Activated T-helper 9 cell treated with anti-CD3 and anti-CD28 coated beads, Interleukin-2, amount 50 U/mL, for 16 hours (primary cell): Measurements from ENCODE around the gene OSBPL3.
"Not testable (repeated sequence)": the region's sequence is repeated elsewhere in the genome, so short reads cannot be mapped to it uniquely, and the experiment has no call there.

Source experiments
- DNase-seq: peaks from one replicate; pipeline ENCODE4 v3.0.0-alpha.2; 2020; ENCODE audit warnings: low read depth

OSBPL3 gene

DNA sequence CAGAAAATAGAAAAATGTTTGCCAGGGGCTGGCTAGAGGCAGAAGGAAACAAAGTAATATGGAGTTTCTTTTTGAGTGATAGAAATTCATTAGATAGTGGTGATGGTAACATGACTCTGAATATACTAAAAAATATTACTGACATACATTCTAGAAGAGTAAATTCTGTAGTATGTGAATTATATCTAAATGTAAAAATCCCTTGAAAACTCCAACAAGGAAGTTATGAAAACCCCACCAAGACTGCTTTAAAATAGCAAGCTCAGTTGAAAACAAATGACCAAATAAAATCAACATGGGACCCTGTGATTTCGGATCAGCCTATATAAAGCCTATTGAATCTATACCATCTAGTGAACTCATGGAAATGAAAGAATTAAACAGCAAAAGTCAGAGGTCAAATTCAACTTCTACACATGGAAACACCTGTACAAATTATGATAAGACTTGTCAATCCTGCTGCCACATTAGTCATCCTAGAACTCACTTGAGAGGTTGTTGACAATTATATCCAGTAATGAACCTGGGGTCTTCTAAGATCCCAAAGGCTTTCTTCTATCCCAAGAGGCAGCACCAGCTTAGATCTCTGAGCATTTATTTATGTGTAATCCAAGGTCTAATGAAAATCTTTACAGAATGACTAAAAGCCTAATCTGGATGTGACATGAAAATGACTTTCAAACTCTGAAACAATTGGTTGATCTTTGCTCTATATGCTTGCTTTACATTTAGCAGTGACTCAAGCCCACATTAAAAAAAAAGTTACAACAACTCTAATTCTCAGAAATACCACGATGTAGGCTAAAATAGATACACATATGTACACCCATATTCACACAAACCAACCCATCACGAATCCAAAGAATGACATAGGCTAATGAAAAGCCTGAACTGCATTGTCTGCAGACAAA is 59.3 kb downstream of the OSBPL3 start:
- no peak for DNase-seq

DNA sequence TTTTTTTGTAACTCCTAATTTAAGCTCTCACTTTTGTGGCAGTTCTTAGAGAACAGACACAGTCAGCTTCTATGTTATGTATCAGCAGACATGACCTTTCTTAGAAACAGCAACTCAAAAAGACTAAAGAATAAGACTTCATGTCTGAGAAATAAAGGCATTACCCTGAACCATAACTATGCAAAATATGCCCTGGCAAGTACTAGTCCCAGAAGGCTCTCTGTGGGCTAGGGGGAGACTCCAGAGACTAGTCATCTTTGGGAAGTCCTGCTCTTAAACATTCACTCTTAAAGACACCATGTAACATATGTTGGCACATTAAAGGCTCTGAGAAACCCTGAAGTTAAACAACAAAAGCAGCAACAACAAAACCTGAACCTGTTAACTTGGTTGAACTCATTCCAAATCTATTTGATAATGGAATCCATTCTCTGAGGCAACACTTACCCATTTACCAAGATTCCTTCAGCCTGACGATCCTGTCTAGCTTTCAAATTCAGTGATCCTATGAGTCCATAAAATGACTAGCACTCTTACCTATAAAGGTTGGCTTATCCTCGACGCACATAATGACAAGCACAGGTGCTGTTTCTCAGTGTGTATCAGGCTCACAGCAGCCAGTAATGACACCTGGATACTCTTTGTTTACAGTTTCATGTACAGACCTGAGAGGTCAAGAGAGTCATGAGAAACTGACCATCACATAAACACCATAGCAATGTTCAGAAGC is 62.3 kb downstream of the OSBPL3 start:
- no peak for DNase-seq

DNA sequence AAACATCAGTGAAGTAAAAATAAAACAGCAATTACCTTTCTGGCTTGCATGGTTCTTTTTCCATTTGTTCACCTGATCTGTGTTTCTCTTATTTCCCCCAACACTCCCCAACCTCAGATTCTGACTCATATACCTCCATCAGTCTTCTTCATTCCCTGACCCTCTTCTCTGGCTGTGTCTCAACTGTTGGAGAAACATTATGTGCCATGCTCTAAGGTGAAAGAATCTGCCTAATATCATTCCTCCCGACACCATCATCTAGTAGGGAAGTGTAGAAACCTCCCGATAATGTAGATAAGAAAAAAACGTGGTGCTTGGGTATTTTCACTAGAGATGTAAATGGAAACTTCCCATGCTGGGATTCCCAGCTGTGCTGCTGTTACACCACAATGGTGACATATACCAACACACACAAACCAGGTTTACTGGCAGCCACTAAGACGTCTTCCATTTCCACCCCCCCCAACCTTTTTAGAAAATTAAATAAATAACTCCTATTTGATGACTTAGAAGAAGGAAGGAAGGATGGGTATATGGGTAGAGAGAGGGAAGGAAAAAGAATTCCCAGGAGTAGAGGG is 63.4 kb downstream of the OSBPL3 start:
- DNase-seq = no peak

DNA sequence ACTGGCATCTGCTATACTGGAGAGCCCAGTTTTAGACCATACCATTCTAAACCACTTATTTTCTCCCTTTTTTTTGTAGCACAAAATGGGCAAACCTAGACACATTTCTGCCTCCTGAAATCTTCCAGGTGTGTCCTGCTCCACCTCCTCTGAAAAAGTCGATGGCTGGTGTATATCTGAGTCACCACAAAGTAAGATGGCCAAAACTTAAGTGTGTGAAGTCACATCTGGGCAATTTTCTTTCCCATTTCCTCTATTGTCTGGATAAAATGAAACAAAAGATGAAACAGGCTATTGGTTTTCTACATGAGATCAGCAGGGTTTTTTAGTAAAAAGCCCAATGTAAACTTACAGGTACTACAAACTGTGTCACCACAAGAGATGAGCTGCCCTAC is 65.5 kb downstream of the OSBPL3 start:
- DNase-seq = no peak

DNA sequence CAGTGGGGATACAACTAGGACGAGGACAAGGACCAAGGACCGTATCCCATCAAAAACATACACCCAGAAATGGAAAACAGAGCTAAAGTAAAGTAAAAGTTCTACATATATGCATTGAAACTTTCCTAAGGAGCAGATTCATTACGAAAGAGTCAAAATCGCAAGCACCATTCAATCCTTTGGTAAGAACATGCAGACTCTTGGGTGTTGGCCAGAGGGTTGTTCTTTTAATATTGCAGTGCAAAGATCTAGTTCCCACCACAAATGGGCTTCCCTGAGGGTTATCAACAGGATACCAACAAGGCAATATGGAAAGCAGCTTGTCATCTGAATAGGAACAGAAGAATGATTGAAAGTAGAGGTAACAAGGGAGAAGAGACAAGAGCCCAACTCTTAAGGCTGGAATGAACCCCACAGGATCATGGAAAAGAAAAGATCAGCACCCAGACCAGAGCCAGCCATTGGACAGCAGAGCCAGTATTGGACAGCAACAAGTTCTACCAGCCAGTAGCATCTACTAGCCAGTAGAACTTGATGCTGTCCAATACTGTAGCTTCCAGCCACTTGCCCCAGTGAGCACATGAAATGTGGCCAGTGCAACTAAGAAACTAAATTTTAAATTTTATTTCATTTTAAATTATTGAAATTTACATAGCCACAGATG is 66.0 kb downstream of the OSBPL3 start:
- DNase-seq = no peak

DNA sequence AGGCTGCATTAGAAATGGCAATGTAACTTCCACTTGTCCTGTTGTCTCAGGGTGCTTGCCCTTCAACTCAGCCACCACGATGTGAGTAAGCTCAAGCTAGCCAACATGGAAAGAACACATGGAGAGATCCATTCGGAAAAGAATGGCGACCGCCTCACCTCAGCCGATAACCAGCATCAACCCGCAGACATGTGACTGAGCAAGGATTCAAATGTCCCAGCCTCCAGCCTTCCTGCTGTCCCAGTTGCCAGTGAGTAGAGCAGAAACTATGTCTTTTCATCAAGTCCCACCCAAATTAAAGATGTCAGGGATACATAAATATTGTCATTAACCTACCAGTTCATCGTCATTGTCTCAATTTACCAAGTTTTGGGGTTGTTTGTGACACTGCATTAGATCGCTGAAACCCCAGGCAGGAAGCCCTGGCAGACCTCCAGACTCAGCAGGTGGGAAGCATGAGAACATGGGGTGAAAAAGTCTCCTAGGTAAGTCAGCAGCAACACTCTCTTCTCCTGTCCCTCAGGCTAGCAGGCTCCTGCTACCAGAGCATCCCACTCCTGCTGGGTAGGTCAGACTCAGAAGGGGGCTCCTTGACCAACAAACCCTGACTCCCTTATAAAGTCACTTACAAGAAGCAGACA is 67.0 kb downstream of the OSBPL3 start:
- no peak for DNase-seq

DNA sequence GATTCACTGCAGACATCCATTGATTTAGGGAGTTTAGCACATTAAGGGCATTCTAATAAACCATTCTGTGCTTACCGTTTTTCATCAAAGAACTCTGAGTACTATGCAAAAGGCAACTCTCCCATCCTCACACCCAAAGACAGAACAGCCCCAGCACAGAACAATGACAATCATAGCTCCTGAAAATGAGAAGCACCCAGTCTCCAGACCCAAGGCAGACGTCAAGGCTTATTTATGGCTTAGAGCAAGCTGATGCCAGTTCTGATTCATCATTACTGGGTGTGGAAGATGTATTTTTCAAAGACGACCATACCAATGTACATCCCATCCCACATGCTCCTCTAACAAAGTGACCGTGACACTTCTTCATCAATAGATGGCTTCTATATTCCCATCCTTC is 67.6 kb downstream of the OSBPL3 start:
- no peak for DNase-seq

DNA sequence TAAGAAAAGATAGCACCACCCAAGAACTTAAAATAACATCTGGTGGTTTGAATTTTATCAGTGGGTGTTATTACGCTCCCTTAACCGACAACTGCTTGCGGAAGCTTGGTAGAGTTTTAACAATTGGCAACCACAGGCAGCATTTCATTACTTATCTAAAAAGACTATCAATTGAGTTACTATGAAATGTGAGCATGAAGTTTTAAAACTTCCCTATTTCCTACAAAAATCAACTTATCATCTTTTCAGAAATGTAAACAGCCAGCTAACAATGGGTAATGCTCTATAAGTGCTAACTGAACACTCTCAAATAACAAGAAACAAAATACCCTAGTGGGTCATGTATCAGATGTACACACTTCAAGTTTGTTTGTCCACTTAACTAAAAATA is 68.8 kb downstream of the OSBPL3 start:
- no peak for DNase-seq

DNA sequence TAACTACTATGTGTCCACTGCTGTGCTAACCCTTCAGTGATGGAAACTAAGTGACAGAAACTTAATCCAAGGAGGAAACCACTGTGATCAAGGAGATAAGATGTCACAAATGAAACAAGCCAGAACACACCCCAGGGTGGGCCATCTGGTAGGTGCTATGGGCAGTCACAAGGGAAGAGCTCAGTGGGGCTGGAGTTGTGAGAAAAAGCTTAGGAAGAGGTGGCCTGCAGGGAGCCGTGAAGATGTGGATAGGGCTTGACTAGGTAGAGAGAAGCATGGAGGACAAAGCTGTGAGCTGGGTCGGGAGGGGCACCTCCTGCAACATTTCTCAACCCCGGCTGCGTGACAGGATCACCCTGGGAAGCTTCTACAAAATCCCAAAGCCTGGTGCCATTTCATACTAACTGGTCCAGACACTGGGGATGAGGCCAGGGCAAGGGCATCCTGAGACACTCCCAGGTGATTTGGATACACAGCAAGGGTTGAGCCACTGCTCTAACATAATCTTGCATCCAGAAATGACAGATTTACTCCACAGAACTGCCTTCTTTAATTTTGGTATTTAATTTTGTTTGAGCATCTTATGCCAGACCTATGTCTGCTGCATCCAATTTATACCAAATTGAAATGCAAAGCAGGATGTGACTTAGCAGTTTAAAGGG is 69.3 kb downstream of the OSBPL3 start:
- DNase-seq = no peak

DNA sequence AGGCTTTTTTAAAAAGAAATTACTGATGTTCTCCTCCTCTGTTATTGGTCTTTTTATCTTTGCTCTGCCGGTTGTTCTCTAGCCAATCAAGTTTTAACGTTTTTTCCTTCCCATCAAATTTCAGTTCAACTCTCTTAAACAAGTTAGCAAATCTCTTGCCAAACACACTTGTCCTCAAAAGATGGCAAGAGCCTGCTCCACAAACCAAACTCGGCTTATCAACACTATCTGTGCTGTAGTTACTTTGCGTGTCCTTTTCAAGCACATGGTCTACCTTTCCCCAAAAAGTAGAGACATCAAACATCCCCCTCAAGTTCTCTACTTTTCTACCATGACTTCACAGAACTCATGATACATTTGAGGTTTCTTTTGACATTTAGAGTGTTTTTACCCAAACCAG is 71.3 kb downstream of the OSBPL3 start:
- DNase-seq = no peak

DNA sequence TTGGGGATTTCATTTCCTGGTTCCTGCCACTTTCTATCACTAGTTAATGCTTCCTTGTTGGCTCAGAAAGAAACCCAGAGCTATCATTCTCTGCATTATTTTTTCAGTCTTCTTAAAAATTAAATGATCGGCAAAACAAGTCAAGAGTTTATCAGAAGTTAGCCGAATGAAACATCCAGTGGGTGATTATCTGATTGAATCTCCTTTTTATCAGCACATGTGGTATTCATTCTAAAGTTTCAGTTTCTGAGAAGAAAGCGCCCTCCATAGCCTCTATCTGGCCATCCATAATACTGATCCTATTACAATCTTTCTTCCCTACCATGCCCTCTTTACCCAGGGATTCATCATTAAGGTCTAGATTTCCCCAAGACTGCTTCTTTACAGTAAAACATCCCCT is 71.8 kb downstream of the OSBPL3 start:
- no peak for DNase-seq

DNA sequence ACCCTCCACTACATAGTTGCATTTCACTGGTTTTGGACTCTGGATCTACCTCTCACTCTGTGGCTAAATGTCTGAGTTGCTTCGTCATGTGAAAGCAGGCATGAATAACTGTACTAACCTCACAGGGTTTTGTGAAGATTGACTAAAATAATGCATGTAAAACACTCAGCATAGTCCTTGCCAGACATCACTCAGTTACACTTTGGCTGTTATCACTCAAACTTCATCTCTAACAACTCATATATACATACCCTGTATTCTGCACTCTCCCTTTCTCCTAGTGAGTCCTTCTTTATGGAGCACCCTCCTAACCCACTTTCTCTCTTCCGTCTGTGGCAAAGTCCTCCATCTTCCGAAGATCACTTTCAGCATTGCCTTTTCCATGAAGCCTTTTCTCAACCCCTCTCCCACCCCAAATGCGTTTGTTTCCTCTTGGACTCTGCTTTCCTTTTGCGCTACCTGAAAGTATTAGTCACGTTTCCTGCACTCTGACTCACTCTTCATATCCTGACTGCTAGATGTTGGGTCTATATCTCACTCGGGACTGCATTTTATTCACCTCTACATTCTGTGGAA is 72.6 kb downstream of the OSBPL3 start:
- no peak for DNase-seq

DNA sequence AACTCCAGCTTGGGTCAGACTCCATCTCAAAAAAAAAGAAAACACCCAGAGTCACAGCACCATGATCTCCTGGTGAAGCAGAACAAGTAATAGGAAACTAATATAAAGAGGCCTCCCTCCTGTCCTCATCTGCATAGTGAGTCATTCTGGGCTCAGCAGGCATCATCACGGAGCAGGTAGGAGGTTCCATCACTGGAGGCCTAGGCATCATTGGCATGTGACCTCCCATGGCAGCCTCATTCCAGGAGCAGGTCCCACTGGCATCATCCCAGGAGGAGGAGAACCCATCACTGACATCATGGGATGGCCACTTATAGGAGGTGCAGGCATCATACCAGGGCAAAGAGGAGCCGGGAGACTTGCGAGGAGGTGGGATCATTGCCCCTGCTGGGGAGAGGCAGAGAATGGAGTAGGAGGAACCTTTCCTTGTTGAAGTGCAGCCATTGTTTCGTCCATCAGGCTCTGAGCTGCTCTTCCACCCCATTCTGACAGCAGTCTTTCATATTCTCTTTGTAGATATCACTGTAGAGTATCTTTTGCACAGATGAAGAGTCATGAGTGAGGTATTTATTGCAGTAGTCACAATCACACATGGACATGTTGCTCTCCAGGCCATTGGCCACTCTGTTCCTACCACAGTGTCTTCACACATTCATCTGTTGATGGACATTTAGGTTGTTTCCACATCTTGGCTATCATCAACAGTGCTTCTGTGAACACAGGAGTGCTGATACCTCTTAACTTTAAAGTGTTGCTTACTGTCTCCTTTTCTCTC is 73.8 kb downstream of the OSBPL3 start:
- no peak for DNase-seq

DNA sequence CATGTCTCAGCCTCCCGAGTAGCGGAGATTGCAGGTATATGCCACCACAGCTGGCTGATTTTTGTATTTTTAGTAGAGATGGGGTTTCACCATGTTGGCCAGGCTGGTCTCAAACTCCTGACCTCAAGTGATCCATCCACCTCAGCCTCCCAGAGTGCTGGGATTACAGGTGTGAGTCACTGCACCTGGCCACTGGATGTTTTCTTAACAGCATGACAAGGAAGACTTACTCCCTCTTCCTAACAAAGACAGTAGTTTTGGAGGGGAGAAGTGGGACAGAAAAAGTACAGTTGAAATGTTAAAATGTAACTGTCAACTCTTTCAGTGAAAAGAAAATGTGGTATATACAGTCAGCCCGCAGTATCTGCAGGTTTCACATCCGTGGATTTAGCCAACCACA is 76.0 kb downstream of the OSBPL3 start:
- DNase-seq = not testable (repeated sequence)

DNA sequence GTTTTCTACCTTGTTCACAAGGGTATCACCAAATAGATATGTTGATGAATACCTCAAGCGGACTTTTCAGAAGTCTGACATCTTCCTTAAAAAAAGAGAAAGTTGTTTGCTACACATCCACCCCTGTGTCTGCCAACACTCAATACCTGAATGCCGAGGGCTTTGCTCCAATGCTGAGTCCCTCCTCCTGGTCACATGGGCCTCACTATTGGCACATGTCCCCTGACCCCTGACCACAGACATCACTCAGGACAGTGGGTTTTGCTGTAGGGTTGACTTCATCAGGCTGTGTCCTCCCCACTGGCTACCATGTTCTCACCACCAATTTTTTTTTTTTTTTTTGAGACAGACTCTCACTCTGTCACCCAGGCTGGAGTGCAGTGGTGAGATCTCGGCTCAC is 76.4 kb downstream of the OSBPL3 start:
- DNase-seq = no peak

DNA sequence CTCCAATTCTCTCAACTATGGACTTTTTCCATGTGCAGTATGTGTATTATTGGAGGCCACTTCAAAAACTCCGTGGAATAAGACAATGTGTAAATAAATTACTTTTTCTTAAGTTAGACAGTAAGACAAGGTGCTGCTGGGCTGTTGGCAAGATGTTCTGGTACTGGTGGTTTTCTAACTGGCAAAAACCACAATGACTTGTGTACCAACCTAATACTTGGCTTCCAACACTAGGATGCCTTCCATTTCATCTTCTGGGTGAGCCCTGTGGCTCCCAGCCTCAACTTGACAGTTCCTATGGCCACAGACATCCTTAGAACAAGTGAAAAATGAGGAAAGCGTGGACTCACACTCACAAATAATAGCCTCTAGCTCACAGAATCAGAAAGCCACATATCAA is 77.0 kb downstream of the OSBPL3 start:
- DNase-seq = no peak

DNA sequence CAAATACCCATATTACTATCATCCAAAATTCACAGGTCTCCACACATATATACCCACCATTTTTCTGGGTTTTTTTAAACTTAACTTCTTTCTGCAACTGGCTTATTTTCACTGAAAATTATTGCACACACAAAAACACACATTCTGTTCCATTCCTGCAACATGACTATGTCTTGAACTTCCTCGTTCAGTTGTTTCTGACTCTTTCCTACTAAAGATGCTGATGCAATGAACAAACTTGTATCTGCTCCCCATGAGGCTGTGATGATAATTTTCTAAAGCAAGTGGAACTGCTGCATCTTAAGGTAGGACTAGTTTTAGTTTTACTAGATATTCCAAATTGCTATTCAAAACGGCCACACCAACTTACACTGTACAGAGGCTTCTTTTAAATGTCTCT is 77.7 kb downstream of the OSBPL3 start:
- no peak for DNase-seq

DNA sequence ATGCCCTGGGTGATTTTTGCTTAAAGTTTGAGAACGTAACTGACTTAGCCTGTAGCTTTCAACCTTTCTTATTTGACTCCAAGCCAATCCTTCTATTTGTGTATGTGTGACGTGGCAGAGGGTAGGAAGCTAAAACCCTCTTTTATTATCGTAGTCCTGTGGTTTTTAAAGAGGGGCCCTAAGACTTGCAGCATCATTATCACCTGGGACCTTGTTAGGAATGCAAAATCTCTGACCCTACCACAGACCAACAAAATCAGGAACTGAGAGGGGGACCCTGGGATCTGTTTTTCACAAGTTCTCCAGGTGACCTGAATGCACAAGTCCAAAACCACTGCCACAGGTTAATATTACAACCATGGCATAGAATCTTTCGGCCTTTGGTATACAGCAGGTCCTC is 80.1 kb downstream of the OSBPL3 start:
- DNase-seq = no peak

DNA sequence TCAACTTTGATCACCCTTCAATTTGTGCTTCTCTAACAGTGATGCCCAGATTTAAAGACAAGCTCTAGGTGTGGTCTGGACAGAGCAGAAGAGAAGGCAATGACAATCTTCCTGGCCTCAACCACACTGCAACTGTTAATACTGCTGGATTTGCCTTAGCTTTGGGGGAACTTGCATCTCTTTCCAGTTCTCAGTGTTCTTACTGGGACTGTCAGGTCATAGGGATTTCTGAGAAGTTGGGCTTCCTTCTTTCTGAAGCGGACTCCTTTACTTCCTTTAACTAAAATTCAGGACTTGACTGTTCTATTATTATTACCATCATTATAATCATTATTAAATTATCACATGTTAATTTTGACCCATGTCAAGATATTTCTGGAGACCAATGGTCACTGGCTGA is 80.8 kb downstream of the OSBPL3 start:
- no peak for DNase-seq

DNA sequence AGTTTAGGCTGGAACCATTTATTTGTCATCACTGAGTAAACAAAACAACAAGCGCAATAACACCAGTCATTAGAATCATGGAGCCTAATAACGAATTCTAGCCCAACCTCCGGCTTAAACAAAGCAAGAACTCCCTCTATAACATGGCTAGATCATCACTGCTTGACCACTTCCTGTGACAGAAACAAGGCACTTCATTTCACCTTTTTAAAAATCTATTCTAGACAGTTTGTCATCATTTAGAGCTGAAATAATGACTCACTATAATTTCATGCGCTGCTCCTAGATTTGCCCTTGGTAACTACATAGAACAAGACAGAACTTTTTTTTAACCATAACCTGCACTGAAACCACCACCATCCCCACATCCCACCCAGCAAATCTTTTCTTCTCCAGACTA is 81.3 kb downstream of the OSBPL3 start:
- no peak for DNase-seq
